ENCODE measurements around the gene INVS.

DNA sequence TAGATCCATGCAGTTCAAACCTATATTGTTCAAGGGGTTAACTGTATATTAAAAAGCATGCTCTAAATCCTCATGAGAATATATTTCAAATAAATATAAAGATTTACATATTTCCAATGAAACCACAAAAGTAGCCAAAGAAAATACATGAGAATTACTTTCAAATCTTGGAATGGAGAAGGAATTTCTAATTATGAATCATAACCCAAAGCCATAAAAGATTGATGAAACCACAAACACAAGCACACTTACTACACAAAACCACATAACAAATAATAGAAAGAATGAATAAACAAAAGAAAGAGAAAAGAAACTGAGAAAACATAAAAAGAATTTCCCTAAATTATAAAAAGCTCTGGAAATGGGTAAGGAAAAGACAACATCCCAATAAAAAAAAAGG lies 16.3 kb upstream of the INVS start:
- TF ChIP-seq JUNB (IDR thresholded peaks at IDR 0.05; ENCODE audit: unreplicated experiment): no peak
- TF ChIP-seq, protein P1, sequence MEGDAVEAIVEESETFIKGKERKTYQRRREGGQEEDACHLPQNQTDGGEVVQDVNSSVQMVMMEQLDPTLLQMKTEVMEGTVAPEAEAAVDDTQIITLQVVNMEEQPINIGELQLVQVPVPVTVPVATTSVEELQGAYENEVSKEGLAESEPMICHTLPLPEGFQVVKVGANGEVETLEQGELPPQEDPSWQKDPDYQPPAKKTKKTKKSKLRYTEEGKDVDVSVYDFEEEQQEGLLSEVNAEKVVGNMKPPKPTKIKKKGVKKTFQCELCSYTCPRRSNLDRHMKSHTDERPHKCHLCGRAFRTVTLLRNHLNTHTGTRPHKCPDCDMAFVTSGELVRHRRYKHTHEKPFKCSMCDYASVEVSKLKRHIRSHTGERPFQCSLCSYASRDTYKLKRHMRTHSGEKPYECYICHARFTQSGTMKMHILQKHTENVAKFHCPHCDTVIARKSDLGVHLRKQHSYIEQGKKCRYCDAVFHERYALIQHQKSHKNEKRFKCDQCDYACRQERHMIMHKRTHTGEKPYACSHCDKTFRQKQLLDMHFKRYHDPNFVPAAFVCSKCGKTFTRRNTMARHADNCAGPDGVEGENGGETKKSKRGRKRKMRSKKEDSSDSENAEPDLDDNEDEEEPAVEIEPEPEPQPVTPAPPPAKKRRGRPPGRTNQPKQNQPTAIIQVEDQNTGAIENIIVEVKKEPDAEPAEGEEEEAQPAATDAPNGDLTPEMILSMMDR (conservative IDR thresholded peaks at IDR 0.05; ENCODE audit: low read depth in 2 of 2): no peak
- TF ChIP-seq CREB1 (CRISPR knock-in tag; IDR thresholded peaks at IDR 0.05; ENCODE audit: low read depth): no peak
- TF ChIP-seq POLR2AphosphoS5 (IDR thresholded peaks at IDR 0.05; ENCODE audit: low read depth): no peak
- no peak for TF ChIP-seq NANOG (IDR thresholded peaks at IDR 0.05; ENCODE audit: borderline replicate concordance)
- TF ChIP-seq EZH2 (IDR thresholded peaks at IDR 0.05; ENCODE audit: low read depth, unreplicated experiment): no peak
- no peak for TF ChIP-seq EZH2phosphoT487 (IDR thresholded peaks at IDR 0.05; ENCODE audit: unreplicated experiment)
- TF ChIP-seq ZNF331 (CRISPR knock-in tag; IDR thresholded peaks at IDR 0.05; ENCODE audit: low read depth): no peak
- TF ChIP-seq, protein P2, sequence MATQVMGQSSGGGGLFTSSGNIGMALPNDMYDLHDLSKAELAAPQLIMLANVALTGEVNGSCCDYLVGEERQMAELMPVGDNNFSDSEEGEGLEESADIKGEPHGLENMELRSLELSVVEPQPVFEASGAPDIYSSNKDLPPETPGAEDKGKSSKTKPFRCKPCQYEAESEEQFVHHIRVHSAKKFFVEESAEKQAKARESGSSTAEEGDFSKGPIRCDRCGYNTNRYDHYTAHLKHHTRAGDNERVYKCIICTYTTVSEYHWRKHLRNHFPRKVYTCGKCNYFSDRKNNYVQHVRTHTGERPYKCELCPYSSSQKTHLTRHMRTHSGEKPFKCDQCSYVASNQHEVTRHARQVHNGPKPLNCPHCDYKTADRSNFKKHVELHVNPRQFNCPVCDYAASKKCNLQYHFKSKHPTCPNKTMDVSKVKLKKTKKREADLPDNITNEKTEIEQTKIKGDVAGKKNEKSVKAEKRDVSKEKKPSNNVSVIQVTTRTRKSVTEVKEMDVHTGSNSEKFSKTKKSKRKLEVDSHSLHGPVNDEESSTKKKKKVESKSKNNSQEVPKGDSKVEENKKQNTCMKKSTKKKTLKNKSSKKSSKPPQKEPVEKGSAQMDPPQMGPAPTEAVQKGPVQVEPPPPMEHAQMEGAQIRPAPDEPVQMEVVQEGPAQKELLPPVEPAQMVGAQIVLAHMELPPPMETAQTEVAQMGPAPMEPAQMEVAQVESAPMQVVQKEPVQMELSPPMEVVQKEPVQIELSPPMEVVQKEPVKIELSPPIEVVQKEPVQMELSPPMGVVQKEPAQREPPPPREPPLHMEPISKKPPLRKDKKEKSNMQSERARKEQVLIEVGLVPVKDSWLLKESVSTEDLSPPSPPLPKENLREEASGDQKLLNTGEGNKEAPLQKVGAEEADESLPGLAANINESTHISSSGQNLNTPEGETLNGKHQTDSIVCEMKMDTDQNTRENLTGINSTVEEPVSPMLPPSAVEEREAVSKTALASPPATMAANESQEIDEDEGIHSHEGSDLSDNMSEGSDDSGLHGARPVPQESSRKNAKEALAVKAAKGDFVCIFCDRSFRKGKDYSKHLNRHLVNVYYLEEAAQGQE (IDR thresholded peaks at IDR 0.05; ENCODE audit: unreplicated experiment): no peak
- TF ChIP-seq, protein P3, sequence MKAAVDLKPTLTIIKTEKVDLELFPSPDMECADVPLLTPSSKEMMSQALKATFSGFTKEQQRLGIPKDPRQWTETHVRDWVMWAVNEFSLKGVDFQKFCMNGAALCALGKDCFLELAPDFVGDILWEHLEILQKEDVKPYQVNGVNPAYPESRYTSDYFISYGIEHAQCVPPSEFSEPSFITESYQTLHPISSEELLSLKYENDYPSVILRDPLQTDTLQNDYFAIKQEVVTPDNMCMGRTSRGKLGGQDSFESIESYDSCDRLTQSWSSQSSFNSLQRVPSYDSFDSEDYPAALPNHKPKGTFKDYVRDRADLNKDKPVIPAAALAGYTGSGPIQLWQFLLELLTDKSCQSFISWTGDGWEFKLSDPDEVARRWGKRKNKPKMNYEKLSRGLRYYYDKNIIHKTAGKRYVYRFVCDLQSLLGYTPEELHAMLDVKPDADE (IDR thresholded peaks at IDR 0.05): no peak
- TF ChIP-seq STAT1 (IDR thresholded peaks at IDR 0.05; ENCODE audit: unreplicated experiment): no peak
- TF ChIP-seq ZNF114 (CRISPR knock-in tag; IDR thresholded peaks at IDR 0.05): no peak

All from GM23338 (cell line).